Fibroblast of skin of left biceps (primary cell): ENCODE data around the gene PRR27.

Source experiments
- DNase-seq, 2 experiments: peaks; one replicate each; pipeline ENCODE4 v3.0.0-alpha.2; 2013; ENCODE audit warnings: low read depth in 2 of 2

The PRR27 gene

DNA sequence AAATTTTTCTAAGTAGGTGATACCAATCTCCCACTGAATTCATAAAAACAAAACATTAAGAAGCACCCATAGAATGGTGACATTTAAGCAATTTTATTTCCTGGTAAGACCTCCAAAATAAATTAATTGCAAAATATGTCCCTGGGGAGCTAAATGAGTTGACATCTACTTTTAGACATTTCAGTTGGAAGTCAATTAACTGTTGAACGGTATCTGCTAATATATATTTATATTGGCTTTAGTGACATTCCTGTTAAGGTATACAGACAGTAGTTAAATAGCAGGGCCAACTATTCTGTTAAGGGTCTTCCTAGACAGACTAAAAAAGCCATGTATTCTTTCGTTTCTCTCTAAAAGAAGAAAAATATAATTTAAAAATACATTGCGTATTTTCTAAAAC, at the start of gene PRR27:
Gene PRR27, plus strand, starts transcription at position 301 of the 400 bp plus-strand sequence. CDS start 139 bp downstream, outside the sequence.
- DNase-seq = no peak

DNA sequence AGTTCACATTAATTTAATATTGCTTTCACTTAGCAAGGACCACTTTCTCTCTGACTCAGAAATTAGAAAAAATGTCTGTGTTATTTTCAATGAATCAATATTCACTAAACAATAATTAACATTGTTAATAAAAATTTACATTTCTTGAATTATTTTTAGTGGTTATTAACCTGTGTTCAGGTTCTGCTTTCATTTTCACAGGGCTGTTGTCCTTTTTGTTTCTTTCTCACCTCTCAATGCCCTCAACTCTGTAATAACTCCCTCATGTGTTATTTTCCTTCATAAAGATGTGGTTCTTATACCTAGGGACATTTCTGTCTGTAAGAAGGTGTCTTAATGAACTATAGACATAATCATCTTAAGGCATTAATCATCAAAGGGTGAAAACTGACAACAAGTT, 43.1 kb upstream of the PRR27 start:
- no peak for DNase-seq

DNA sequence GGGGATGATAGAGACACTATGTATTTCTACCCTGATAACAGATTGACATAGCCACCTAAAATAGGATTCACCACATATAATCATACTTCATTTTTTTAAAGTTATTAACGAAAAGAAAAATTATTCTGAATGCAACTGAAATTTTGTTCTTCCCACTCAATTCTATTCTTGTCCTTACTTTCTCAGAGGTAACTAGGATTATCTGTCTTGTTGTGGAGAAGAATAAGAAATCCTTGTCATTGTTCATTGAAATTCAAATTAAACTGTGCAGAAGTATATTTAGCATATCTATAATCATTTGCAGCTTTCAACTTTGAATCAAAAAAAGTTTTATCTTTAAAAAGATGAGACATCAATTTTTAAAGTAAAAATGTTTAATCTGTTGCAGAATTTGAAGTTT, 40.4 kb upstream of the PRR27 start:
- no peak for DNase-seq

DNA sequence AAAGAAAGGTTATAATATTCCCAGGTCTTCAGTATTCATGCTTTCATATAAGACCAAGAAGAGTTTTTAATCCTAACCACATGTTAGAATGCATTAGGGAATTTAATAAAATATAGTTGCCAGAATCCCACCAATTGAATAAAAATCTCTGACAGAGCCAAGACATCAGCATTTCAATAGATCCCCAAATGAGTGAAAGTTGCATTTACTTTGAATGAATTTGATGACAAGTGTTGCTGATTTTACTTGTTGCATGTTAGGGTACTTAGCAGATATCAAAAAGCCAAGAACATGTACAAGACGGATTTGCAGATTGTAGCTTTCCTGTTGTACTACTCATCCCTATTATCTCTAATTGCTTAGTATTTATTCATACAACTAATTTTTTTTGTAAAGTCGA, 39.9 kb upstream of the PRR27 start:
- DNase-seq = no peak

DNA sequence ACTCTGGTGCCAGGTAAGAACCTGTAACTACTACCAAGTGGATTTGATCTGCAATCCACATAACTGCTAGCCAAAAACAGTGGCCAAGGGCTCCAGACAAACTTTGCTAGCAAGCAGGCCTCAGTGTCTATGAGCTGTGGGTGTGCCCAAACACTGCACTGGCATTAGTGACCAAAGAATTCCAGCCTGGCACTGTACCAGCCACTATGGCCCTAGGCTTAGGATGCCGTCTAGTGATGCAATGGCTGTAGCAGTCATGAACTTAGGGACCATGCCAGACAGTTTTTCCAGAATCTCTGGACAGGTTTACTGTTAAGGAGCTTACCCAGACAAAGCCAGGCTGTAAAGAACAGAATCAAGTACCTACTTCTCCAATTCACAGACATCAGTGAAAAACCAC, 33.7 kb upstream of the PRR27 start:
- DNase-seq = no peak

DNA sequence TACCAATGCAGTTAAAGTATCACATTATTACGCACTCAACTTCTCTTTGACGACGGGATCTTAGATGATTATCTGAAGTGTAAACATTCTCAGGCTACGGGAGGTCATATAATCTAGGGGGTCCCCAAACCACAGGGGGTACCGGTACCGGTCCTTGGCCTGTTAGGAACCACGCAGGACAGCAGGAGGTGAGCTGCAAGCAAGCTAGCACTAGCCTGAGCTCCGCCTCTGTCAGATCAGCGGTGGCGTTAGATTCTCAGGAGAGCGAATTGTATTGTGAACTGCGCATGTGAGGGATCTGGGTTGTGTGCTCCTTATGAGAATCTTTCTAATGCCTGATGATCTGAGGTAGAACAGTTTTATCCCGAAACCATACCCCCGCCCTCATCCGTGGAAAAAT, 20.6 kb upstream of the PRR27 start:
- DNase-seq = no peak

DNA sequence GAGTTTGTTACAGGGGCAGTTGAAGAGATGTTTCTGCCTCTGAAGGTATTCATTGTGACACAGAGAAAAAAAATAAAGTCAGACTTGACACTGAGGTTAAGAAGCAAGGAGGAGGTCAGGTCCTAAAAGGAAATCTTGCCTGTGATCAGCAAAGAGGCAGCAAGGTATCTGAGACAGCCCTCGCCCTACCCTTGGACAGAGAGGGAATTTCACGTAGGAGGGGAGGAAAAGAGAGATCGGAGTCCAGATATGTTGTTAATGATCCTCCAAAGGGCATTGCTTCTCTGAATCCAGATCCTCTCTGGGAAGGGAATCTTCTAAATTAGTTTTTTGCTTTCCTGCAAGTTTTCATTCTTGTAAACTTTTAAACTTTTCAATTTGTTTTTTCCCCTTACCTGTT, 15.3 kb upstream of the PRR27 start:
- DNase-seq = no peak

DNA sequence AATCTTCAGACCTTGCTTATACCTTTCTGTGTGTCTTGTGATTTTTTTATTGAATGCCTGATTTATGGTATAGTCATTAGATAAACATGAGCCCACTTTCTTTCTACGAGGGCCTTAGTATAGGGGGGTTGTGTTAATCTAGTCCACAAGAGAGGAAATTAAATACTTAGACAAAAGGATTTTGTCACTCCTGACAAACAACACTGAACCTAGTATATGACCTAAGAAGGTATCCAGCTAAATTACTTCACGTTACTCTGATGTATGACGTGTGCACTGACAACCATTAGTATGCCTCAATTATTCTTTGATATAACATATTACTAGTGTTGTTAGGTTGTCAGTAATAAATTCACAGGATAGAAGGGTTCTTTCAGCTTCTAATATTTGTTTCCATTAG, 2.8 kb upstream of the PRR27 start:
- DNase-seq = no peak

GRCh38 chr4:70152088-70152487, 1.9 kb upstream of the PRR27 start:
- DNase-seq = no peak

- no peak for DNase-seq
Measured at GRCh38 chr4:70158576-70158975, 4.5 kb downstream of the PRR27 start.

GRCh38 chr4:70177090-70177489, 23.1 kb downstream of the PRR27 start:
- DNase-seq = no peak

GRCh38 chr4:70178075-70178660, 24.1 kb downstream of the PRR27 start:
- DNase-seq = no peak

DNA sequence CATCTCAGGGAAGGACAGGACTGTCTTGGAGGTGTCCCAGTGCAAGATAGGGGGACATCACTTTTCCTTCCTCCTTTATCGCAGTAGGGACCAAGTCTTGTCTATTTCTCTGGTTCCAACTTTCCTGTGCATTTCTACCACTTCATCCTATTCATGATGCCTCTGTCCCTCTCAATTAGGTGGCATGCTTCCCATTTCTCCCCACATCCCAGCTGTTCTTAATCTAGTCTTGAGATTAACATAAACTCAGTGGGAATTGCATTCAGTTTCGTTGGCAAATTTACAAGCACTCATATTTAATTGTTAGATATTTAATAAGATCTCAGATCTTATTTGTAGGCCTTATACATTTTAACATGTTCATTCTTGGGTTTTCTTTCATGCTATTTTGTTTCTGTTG, 25.8 kb downstream of the PRR27 start:
- DNase-seq = no peak

DNA sequence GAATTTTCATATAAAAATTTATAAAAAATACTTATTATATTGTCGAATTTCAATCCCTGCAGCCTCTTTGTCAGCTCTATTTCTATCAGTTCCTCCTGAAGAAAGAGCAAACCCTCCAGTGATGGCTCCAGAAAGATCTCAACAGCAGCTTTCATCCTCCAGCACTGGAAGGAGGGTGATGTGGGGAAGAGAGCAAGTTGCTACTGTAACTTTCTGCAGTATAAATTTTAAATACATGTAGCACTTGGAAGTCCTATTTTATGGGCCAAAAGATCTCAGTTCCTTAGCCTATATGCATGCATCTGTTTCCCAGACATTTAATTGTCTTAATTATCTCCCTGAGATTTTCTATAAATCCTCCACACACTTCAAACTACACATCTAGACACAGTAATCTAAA, 27.8 kb downstream of the PRR27 start:
- no peak for DNase-seq

DNA sequence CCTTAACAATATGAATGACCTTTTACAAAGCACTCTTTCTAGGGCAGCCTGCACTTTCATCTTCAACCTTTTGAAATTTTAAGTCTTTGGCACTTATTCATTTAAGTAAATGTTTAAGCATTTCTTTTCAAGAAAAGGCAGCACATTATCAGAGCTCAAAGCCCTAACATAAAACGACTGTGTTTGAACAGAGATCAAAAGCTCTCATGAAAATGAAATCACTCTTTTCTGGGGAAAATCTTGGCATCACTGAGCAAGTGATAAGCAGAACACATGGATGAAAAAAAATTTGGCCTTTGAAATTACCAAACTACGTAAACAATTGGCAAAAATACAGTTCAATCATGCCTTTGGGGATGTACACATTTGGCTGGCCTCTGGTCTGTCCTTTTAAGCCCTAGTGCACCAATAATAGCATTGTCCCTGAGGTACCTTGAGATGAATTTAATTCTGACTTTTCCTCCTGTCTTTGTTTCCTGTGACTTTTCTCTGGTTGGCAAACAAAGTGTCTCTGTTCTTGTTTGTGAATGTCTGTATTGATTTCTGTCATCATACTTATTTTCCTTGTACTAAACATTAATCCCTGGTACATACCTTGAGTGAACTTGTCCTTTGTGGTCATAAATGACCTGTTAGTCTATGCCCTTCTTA, 28.6 kb downstream of the PRR27 start:
- no peak for DNase-seq

- peak in 1 of 2 experiments; percentile 2 for DNase-seq
Measured at GRCh38 chr4:70183168-70183939, 29.3 kb downstream of the PRR27 start.

DNA sequence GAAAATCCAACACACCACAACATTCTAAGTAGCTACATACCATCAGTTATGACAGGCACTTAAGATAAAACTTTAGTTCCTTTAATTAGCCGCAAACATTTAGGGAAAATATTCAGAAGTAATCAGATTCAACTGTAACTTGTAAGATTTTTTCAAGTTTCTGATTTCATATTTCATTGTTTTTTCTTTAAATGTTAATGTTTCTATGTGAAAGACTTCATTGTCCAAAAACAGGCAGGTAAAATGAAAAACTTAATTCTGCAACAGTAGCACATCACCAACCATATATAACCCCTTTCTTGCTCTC, 29.9 kb downstream of the PRR27 start:
- DNase-seq = no peak

GRCh38 chr4:70187216-70187615, 33.2 kb downstream of the PRR27 start:
- no peak for DNase-seq

DNA sequence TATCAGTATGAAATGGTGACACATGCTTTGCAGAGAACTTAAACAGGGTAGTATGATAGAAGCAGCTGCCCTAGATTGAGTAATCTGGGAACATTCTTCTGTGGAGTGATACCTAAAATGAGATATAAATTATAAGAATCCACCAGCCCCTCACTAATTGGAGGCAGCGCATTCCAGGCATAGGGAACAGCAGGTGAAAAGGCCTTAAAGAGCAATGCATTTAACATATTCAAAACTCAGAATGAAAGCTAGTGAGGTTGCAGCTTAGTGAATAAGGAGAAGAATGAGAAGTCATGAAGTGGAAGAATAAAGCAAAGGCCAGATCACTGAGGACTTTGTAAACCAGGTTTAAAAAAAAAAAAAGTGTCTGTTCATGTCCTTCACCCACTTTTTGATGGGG, 36.5 kb downstream of the PRR27 start:
- no peak for DNase-seq

GRCh38 chr4:70191647-70192046, 37.6 kb downstream of the PRR27 start:
- DNase-seq = no peak

- no peak for DNase-seq
Measured at GRCh38 chr4:70192895-70193294, 38.9 kb downstream of the PRR27 start.

DNA sequence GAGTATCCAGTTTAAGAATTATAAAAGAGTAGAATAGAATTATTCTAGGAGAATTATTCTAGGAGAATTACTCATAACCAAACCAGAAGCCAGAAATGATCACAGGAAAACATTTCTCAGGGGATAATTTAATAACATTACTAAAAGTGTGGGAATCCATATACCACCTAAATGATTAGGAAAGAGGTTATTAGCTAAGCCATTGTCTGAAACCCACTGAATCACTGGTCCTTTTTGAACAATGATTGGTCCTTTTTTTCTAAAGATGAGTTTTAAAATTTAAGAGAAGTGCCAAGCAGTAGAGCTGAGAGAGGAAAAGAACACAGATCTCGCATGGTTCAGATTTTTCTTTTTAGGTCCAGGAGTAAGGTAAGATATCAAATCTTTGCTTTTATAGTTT, 41.4 kb downstream of the PRR27 start, which contains the start of gene ODAM:
Gene ODAM, plus strand, starts transcription at position 301 of the 400 bp plus-strand sequence. CDS start 819 bp downstream, outside the sequence.
- DNase-seq = no peak

GRCh38 chr4:70196857-70197256, 42.8 kb downstream of the PRR27 start:
- DNase-seq = no peak
